K562 (cell line): ENCODE results near the gene PDLIM4. TPM values are rescaled to one million over a fixed set of nuclear protein-coding genes. Genes with fewer than 3 reads are reported as not detected.

Experiments used
- ATAC-seq: fragments of 200-7000 bp; cut with Tn5 transposase; 3 replicates; pipeline ENCODE4 v1.9.1; 2020; ENCODE audit warnings: moderate library complexity
- BruUV-seq: library from RNA; stranded (reverse); fragments of 400-500 nt; replicated peaks from 2 replicates; lab custom pipeline; 2021; lab: Mats Ljungman, UMichigan
- CTCF ChIA-PET: fragments of 300-600 bp; formaldehyde crosslinking; extraction: SDS; loops from one replicate; lab custom pipeline; 2021; ENCODE audit warnings: low intra/inter-chr PET ratio; lab: Yijun Ruan, JAX
- POLR2A ChIA-PET: fragments of 300-600, 350-650 bp; sonication (Branson Sonifier 250); formaldehyde crosslinking; extraction: SDS; loops from one replicate; lab custom pipeline; 2021; ENCODE audit warnings: antibody characterized with exemption, inconsistent platforms; lab: Yijun Ruan, JAX
- DNase-seq, 4 experiments: peaks; one replicate each; pipeline versions ENCODE4 v3.0.0 to v3.0.0-alpha.2; 2011 to 2018; ENCODE audit warnings: low spot score in 3 of 4, mixed read lengths in 3 of 4; ENCODE audit errors: extremely low read depth in 1 of 4
- FAIRE-seq: peaks from 2 replicates; lab custom pipeline; 2011; peaks lifted over from hg19 to GRCh38; lab: Jason Lieb, UNC
- H2AFZ ChIP-seq: 2 replicates; pipeline ENCODE4 v1.6.0; 2011; ENCODE audit warnings: low read depth, low read length, control low read depth, inconsistent platforms
- H3K27ac ChIP-seq: fragments of 200-600 bp; 3 replicates; pipeline ENCODE4 v1.8.0; 2011; ENCODE audit warnings: low read depth, mild to moderate bottlenecking, control low read depth, inconsistent platforms, low read length, moderate library complexity, mixed read lengths; ENCODE audit errors: extremely low read depth
- H3K27me3 ChIP-seq, 2 experiments: fragments of 300-600 bp in 1 of 2; 2 replicates in 1 of 2; 3 replicates in 1 of 2; pipeline versions ENCODE4 v1.6.0 to v1.8.0; 2011; ENCODE audit warnings: inconsistent platforms in 2 of 2, low read length in 2 of 2, mild to moderate bottlenecking in 1 of 2, mixed read lengths in 1 of 2, moderate library complexity in 1 of 2; ENCODE audit not compliant: control insufficient read depth in 2 of 2, insufficient read depth in 2 of 2
- H3K36me3 ChIP-seq: fragments of 300-600 bp; 3 replicates; pipeline ENCODE4 v1.8.0; 2011; ENCODE audit warnings: mild to moderate bottlenecking, low read length, inconsistent platforms; ENCODE audit not compliant: control insufficient read depth, insufficient read depth
- H3K4me1 ChIP-seq, 2 experiments: fragments of 200-600 bp in 1 of 2; replicated peaks in 1 of 2; 2 replicates in 1 of 2; 3 replicates in 1 of 2; pipeline versions ENCODE4 v1.5.1 to v1.8.0; 2011; ENCODE audit warnings: inconsistent platforms in 2 of 2, low read length in 2 of 2, mild to moderate bottlenecking in 1 of 2, mixed read lengths in 1 of 2, moderate library complexity in 1 of 2; ENCODE audit not compliant: control insufficient read depth in 2 of 2, insufficient read depth in 2 of 2
- H3K4me2 ChIP-seq: 2 replicates; pipeline ENCODE4 v1.6.1; 2011; ENCODE audit warnings: low read length, control low read depth, inconsistent platforms, mixed read lengths; ENCODE audit not compliant: insufficient read depth
- H3K4me3 ChIP-seq: fragments of 200-600 bp; sonication (generic), shearing (Covaris generic); 2 replicates; pipeline ENCODE4 v1.5.1; 2016; ENCODE audit warnings: control low read depth, inconsistent platforms
- H3K79me2 ChIP-seq: fragments of 200-600 bp; 3 replicates; pipeline ENCODE4 v1.8.0; 2011; ENCODE audit warnings: low read length, inconsistent platforms; ENCODE audit not compliant: control insufficient read depth, insufficient read depth
- H3K9ac ChIP-seq, 2 experiments: 2 replicates each; pipeline versions ENCODE4 v1.6.0 to v1.6.1; 2011; ENCODE audit warnings: low read depth in 2 of 2, low read length in 2 of 2, control low read depth in 1 of 2, inconsistent platforms in 1 of 2, mild to moderate bottlenecking in 1 of 2, mixed read lengths in 1 of 2; ENCODE audit not compliant: insufficient read depth in 1 of 2
- H3K9me1 ChIP-seq: one replicate; pipeline ENCODE4 v1.6.0; 2011; ENCODE audit warnings: inconsistent platforms, mild to moderate bottlenecking, low read length, moderate library complexity; ENCODE audit not compliant: control insufficient read depth, insufficient read depth
- H3K9me3 ChIP-seq: replicated peaks from 2 replicates; pipeline ENCODE4 v1.5.1; 2011; ENCODE audit warnings: low read depth, low read length, inconsistent platforms; ENCODE audit not compliant: control insufficient read depth, insufficient read depth
- H4K20me1 ChIP-seq: replicated peaks from 2 replicates; pipeline ENCODE4 v1.6.1; 2011; ENCODE audit warnings: low read length, inconsistent platforms, mixed read lengths; ENCODE audit not compliant: control insufficient read depth, insufficient read depth
- ATF3 ChIP-seq, 2 experiments: fragments of 450-650 bp in 1 of 2; sonication (generic) in 1 of 2; formaldehyde crosslinking in 1 of 2; IDR thresholded peaks in 1 of 2; conservative IDR thresholded peaks in 1 of 2; 2 replicates each; pipeline versions ENCODE4 v1.6.1 to v1.8.1; 2016 to 2023; ENCODE audit warnings: mild to moderate bottlenecking in 2 of 2, moderate library complexity in 2 of 2, inconsistent platforms in 1 of 2, missing genetic modification reagents in 1 of 2
- CBFA2T3 ChIP-seq: fragments of 450-650 bp; IDR thresholded peaks from 2 replicates; pipeline ENCODE4 v1.6.1; 2017
- HIVEP1 ChIP-seq: fragments of 250-450 bp; sonication (Bioruptor Pico); IDR thresholded peaks from 2 replicates; pipeline ENCODE4 v1.4.0; 2020; ENCODE audit warnings: mild to moderate bottlenecking
- MEF2D ChIP-seq: conservative IDR thresholded peaks from 2 replicates; pipeline ENCODE4 v1.6.1; 2016; ENCODE audit warnings: low read depth, missing genetic modification characterization, missing compliant biosample characterization
- PCBP1 ChIP-seq: fragments of 200-400 bp; formaldehyde crosslinking; IDR thresholded peaks from 2 replicates; pipeline ENCODE4 v1.6.1; 2018; ENCODE audit warnings: mild to moderate bottlenecking, low read depth, low read length; ENCODE audit not compliant: poor library complexity, severe bottlenecking
- WGBS: fragments of 100-300 bp; shearing (Covaris generic); methylation state at CpG from one replicate; pipeline ENCODE4 v1.1.6; 2016; ENCODE audit warnings: low coverage, mixed read lengths; ENCODE audit not compliant: insufficient coverage; ENCODE audit errors: missing lambda C conversion rate; 5-methylcytosine and 5-hydroxymethylcytosine counted together
- in situ Hi-C: fragments of 300-500 bp; cut with MboI; formaldehyde crosslinking; loops from 4 replicates; pipeline ENCODE4 v1.15.0; 2018; ENCODE audit warnings: inconsistent platforms, mixed read lengths
- intact Hi-C: fragments of 100-400 bp; cut with micrococcal nuclease; formaldehyde crosslinking; loops from 2 replicates; pipeline ENCODE4 v1.14.2; 2022
- polyA plus RNA-seq, 8 experiments: library from polyadenylated mRNA; depleted of rRNA in 4 of 8; stranded (reverse) in 5 of 8; unstranded in 3 of 8; fragments of >200 nt; fragmentation: Nextera tagmentation in 2 of 8; fragmentation: Illumina TruSeq in 1 of 8; extraction: Ambion mirVana in 2 of 8; extraction: Trizol in 1 of 8; gene quantifications; 2 replicates each; pipeline versions ENCODE4 v1.2.1 to v1.2.3, GENCODE V29; 2011 to 2014; ENCODE audit warnings: inconsistent platforms in 1 of 8, missing spikeins in 1 of 8
- total RNA-seq, 7 experiments: library from RNA; depleted of rRNA in 6 of 7; stranded (reverse); fragments of >200 nt in 6 of 7; fragmentation: Illumina TruSeq in 2 of 7; extraction: Trizol in 2 of 7; gene quantifications; 2 replicates each; pipeline versions ENCODE4 v1.2.1 to v1.2.3, GENCODE V29; 2011 to 2021; ENCODE audit warnings: low replicate concordance in 1 of 7
- TF ChIP-seq, protein P1 (sequence below): fragments of 450-650 bp; formaldehyde crosslinking; IDR thresholded peaks from 2 replicates; pipeline ENCODE4 v1.4.0; 2020; ENCODE audit warnings: mild to moderate bottlenecking, moderate library complexity
- TF ChIP-seq, protein P2 (sequence below): sonication (generic); IDR thresholded peaks from 2 replicates; pipeline ENCODE4 v1.6.1; 2016
- TF ChIP-seq, protein P3 (sequence below): fragments of 450-650 bp; IDR thresholded peaks from 2 replicates; pipeline ENCODE4 v1.6.1; 2016
- TF ChIP-seq, protein P4 (sequence below): IDR thresholded peaks from 2 replicates; pipeline ENCODE4 v1.6.1; 2011; ENCODE audit not compliant: insufficient read length; ENCODE audit errors: extremely low read depth
- TF ChIP-seq, protein P5 (sequence below): sonication (generic); formaldehyde crosslinking; IDR thresholded peaks from 2 replicates; pipeline ENCODE4 v1.8.1; 2023; ENCODE audit warnings: missing genetic modification reagents, mild to moderate bottlenecking, borderline replicate concordance

The PDLIM4 gene
- total and polyA plus RNA-seq, 9 of the 15 experiments (the other 6 are each of a cell fraction or from before 2014, with no cell fraction given), result 0.28 to 32.8 (median 13.1) TPM

- ATAC-seq (peak; percentile 7; the same call in 1 of the 3 replicates), DNase-seq (peak in 1 of 4 experiments; percentile 64), FAIRE-seq (peak; percentile 83)
- no TSS peak for BruUV-seq
- no peaks in the 10 kb centered on the region for H3K27me3 ChIP-seq
- H3K9me1 ChIP-seq, result peaks cover 4% of the 10 kb centered on the region
- in situ Hi-C loops, result no loop called here
- 11% methylated on average over 6 of the region's 6 CpGs for WGBS
- ChIA-PET POLR2A (interaction anchor here (0.9 to 4.4 kb wide), 6 partner anchors 10 to 68 kb away, joined by 3 to 29 read pairs (median 4); partner anchors contain the start of gene SLC22A4), CTCF (no interaction called here)
- H3K9me3 ChIP-seq, result peaks cover 4% of the 10 kb centered on the region; the same call in 1 of the 2 replicates
- no peak overlapping the region; the same call in 1 of the 2 replicates for H2AFZ ChIP-seq
- peaks cover 48% of the 10 kb centered on the region for H3K36me3 ChIP-seq
- peak overlapping the region; percentile 4 to 33; a peak in 2 of 4 replicates for H3K9ac ChIP-seq
- peaks cover 43 to 55% of the 10 kb centered on the region in 2 experiments for H3K4me1 ChIP-seq
- H3K27ac ChIP-seq, result peak overlapping the region; percentile 54
- H3K4me2 ChIP-seq, result peak overlapping the region; percentile 39
- intact Hi-C loops, result no loop called here
- H3K79me2 ChIP-seq, result peaks cover 84% of the 10 kb centered on the region
- H4K20me1 ChIP-seq, result no peaks in the 10 kb centered on the region
- no peak overlapping the region for H3K4me3 ChIP-seq
- TF ChIP-seq, protein P1, sequence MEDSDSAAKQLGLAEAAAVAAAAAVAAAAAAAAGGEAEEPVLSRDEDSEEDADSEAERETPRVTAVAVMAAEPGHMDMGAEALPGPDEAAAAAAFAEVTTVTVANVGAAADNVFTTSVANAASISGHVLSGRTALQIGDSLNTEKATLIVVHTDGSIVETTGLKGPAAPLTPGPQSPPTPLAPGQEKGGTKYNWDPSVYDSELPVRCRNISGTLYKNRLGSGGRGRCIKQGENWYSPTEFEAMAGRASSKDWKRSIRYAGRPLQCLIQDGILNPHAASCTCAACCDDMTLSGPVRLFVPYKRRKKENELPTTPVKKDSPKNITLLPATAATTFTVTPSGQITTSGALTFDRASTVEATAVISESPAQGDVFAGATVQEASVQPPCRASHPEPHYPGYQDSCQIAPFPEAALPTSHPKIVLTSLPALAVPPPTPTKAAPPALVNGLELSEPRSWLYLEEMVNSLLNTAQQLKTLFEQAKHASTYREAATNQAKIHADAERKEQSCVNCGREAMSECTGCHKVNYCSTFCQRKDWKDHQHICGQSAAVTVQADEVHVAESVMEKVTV (CRISPR knock-in tag), result no peak
- TF ChIP-seq ATF3 (IDR thresholded peaks at IDR 0.05) (peak; percentile 48; the same call in 1 of the 2 replicates), ATF3 (CRISPR knock-in tag; conservative IDR thresholded peaks at IDR 0.05) (no peak), MEF2D (tag) (no peak), HIVEP1 (CRISPR knock-in tag) (no peak), CBFA2T3 (peak; percentile 78), PCBP1 (no peak)
- TF ChIP-seq, protein P2, sequence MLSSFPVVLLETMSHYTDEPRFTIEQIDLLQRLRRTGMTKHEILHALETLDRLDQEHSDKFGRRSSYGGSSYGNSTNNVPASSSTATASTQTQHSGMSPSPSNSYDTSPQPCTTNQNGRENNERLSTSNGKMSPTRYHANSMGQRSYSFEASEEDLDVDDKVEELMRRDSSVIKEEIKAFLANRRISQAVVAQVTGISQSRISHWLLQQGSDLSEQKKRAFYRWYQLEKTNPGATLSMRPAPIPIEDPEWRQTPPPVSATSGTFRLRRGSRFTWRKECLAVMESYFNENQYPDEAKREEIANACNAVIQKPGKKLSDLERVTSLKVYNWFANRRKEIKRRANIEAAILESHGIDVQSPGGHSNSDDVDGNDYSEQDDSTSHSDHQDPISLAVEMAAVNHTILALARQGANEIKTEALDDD, result no peak
- TF ChIP-seq, protein P3, sequence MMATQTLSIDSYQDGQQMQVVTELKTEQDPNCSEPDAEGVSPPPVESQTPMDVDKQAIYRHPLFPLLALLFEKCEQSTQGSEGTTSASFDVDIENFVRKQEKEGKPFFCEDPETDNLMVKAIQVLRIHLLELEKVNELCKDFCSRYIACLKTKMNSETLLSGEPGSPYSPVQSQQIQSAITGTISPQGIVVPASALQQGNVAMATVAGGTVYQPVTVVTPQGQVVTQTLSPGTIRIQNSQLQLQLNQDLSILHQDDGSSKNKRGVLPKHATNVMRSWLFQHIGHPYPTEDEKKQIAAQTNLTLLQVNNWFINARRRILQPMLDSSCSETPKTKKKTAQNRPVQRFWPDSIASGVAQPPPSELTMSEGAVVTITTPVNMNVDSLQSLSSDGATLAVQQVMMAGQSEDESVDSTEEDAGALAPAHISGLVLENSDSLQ, result 0 out of 2 replicates have a peak, but pooled peaks have one; percentile 44
- TF ChIP-seq, protein P4, sequence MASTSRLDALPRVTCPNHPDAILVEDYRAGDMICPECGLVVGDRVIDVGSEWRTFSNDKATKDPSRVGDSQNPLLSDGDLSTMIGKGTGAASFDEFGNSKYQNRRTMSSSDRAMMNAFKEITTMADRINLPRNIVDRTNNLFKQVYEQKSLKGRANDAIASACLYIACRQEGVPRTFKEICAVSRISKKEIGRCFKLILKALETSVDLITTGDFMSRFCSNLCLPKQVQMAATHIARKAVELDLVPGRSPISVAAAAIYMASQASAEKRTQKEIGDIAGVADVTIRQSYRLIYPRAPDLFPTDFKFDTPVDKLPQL, result no peak
- TF ChIP-seq, protein P5, sequence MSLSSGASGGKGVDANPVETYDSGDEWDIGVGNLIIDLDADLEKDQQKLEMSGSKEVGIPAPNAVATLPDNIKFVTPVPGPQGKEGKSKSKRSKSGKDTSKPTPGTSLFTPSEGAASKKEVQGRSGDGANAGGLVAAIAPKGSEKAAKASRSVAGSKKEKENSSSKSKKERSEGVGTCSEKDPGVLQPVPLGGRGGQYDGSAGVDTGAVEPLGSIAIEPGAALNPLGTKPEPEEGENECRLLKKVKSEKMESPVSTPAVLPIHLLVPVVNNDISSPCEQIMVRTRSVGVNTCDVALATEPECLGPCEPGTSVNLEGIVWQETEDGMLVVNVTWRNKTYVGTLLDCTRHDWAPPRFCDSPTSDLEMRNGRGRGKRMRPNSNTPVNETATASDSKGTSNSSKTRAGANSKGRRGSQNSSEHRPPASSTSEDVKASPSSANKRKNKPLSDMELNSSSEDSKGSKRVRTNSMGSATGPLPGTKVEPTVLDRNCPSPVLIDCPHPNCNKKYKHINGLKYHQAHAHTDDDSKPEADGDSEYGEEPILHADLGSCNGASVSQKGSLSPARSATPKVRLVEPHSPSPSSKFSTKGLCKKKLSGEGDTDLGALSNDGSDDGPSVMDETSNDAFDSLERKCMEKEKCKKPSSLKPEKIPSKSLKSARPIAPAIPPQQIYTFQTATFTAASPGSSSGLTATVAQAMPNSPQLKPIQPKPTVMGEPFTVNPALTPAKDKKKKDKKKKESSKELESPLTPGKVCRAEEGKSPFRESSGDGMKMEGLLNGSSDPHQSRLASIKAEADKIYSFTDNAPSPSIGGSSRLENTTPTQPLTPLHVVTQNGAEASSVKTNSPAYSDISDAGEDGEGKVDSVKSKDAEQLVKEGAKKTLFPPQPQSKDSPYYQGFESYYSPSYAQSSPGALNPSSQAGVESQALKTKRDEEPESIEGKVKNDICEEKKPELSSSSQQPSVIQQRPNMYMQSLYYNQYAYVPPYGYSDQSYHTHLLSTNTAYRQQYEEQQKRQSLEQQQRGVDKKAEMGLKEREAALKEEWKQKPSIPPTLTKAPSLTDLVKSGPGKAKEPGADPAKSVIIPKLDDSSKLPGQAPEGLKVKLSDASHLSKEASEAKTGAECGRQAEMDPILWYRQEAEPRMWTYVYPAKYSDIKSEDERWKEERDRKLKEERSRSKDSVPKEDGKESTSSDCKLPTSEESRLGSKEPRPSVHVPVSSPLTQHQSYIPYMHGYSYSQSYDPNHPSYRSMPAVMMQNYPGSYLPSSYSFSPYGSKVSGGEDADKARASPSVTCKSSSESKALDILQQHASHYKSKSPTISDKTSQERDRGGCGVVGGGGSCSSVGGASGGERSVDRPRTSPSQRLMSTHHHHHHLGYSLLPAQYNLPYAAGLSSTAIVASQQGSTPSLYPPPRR, result no peak
Observed at GRCh38 chr5:132303589-132303988, 46.1 kb downstream of the PDLIM4 start.
